Right lobe of liver (tissue), 6 donors: Measurements from ENCODE around the gene GPR35. TPM values are rescaled to one million over a fixed set of nuclear protein-coding genes. Genes with fewer than 3 reads are reported as not detected.

Experiments
- ATAC-seq, 4 donors: fragments of 200-7000 bp; cut with Tn5 transposase; one replicate each; pipeline ENCODE4 v1.9.1; 2020; ENCODE audit warnings: mild to moderate bottlenecking in 4 of 4, moderate library complexity in 4 of 4
- DNase-seq, 3 donors: peaks; one replicate each; pipeline ENCODE4 v3.0.0-alpha.2; 2020
- H3K27ac ChIP-seq, 3 donors: fragments of 200-600 bp; one replicate each; pipeline ENCODE4 v1.8.0; 2022
- H3K27me3 ChIP-seq, 2 donors: fragments of 200-600 bp; one replicate each; pipeline ENCODE4 v1.8.0; 2022
- H3K36me3 ChIP-seq, 4 donors: fragments of 200-600 bp; sonication (generic) in 1 of 4; one replicate each; pipeline versions ENCODE4 v1.5.1 to v1.8.0; 2017 to 2022; ENCODE audit warnings: control low read depth in 1 of 4
- H3K4me1 ChIP-seq, 4 donors: fragments of 200-600 bp; sonication (generic) in 1 of 4; one replicate each; pipeline versions ENCODE4 v1.5.1 to v1.8.0; 2017 to 2022; ENCODE audit warnings: control low read depth in 1 of 4
- H3K4me3 ChIP-seq, 3 donors: fragments of 200-600 bp; one replicate each; pipeline ENCODE4 v1.8.0; 2022
- H3K9me3 ChIP-seq, 4 donors: fragments of 200-600 bp; sonication (generic) in 1 of 4; one replicate each; pipeline versions ENCODE4 v1.5.1 to v1.8.0; 2017 to 2022; ENCODE audit warnings: control low read depth in 1 of 4
- CTCF ChIP-seq, 4 donors: fragments of 200-600 bp in 3 of 4; fragments of 450-650 bp in 1 of 4; IDR thresholded peaks; one replicate each; pipeline versions ENCODE4 v1.5.1 to v1.8.0; 2016 to 2022; ENCODE audit warnings: antibody characterized with exemption in 4 of 4, mild to moderate bottlenecking in 2 of 4
- POLR2A ChIP-seq: fragments of 450-650 bp; IDR thresholded peaks from one replicate; pipeline ENCODE4 v1.6.1; 2017; ENCODE audit warnings: antibody characterized with exemption, mild to moderate bottlenecking
- WGBS: methylation state at CpG from one replicate; pipeline ENCODE4 v1.1.6; 2018; ENCODE audit warnings: low coverage, low lambda C conversion rate; ENCODE audit not compliant: insufficient coverage; ENCODE audit errors: missing lambda C conversion rate; 5-methylcytosine and 5-hydroxymethylcytosine counted together
- intact Hi-C, 2 donors: fragments of 100-400 bp; cut with DNase I; formaldehyde crosslinking; loops; one replicate each; pipeline versions ENCODE4 v1.11.2 to v1.14.1; 2022
- total RNA-seq, 6 experiments: library from RNA; depleted of rRNA in 2 of 6; stranded (reverse); fragments of >200 nt in 2 of 6; fragmentation: NEBNext Ultra II Directional in 3 of 6; extraction: Animal tissue kit (Norgen Biotek cat#: 25700) in 3 of 6; gene quantifications; one replicate each; pipeline versions ENCODE4 v1.1.0 to v1.2.4, GENCODE V29; 2016 to 2023
- donor health status: DM: no; HTN: yes; CAD: no.
- donor health status: DM: no; HTN: no; CAD: no.
- donor health status: DM: no; HTN: no; CAD: no.
- donor health status: DM: no; HTN: yes; CAD: no.
- donor health status: DM: no; HTN: yes; CAD: no.

GPR35 gene
- total RNA-seq, 6 experiments from 2014 or later, result 0.11 to 1.2 (median 0.72) TPM

GRCh38 chr2:240578110-240578450 is 47.2 kb upstream of the GPR35 start:
- no peak for ATAC-seq
- Histone ChIP-seq H3K4me1 (peaks cover 0 to 25% (median 11%) of the 10 kb centered on the region in 4 donors), H3K9me3 (no peaks in the 10 kb centered on the region), H3K4me3 (no peak overlapping the region), H3K27me3 (no peaks in the 10 kb centered on the region), H3K36me3 (peaks cover 0 to 29% (median 3%) of the 10 kb centered on the region in 4 donors), H3K27ac (no peak overlapping the region)
- no peak for DNase-seq
- intact Hi-C loops, result no loop called here
- TF ChIP-seq POLR2A (no peak), CTCF (IDR thresholded peaks at IDR 0.05) (no peak)
- WGBS, result 80% methylated on average over 2 of the region's 9 CpGs

DNA sequence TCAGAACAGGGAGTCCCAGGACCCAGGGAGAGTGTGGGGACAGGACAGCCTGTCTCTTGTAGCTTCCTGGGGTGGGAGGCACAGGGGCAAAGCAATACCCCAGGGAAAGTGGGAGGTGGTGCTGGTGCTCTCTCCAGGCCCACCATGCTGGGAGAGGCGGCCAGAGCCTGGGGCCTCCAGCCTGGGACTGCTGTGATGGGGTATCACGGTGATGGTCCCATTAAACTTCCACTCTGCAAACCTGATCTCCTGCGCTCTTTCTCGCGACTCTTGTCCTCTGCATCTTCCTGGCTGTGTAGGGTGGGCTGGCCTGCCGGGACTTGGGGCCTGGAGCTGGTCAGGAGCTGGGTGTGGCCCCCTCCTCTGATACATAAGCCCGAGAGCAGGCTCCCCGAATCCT is 46.8 kb upstream of the GPR35 start:
- no peak for DNase-seq

DNA sequence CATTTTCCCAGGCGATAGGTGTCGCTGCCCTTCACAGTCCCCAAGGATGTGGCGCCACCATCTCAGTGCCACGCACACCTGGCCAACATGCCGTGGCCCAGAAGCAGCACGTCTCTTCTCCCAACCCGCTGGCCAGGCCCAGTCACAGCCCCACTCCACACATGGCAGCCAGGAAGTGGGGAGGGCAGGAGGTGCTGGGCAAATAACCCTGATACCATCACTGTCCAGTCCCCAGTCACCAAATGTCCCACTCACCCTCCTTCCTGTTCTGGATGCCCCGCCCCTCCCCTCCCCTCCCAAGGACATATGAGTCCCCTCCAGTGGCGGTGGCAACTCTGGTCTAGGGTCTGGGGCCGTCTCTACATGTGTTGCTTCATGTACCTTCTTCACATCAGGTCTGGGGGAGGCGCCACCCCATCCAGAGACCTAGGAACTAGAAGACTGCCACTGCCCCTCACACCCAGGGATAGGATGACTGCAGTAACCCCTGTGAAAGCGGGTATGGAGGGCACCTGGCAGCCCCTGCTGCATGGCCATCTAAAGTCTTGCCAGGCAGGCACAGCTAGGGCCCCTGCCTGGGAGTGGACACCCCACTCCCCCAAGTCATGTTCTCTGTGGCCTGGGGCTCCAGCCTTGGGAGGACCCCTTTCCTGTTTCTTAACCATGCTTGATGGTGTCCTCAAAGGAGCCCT is 46.1 kb upstream of the GPR35 start:
- no peak for DNase-seq
- ATAC-seq, result no peak

More for the DNA sequence above, 46.8 kb upstream of the GPR35 start:
- intact Hi-C loops, result no loop called here
- H3K27ac ChIP-seq, result peak overlapping the region in 1 of 3 donors; percentile 74
- no peak overlapping the region for H3K4me3 ChIP-seq
- H3K4me1 ChIP-seq, result peaks cover 0 to 25% (median 11%) of the 10 kb centered on the region in 4 donors
- H3K36me3 ChIP-seq, result peaks cover 0 to 29% (median 3%) of the 10 kb centered on the region in 4 donors
- no peak for TF ChIP-seq CTCF (IDR thresholded peaks at IDR 0.05)
- no peak for TF ChIP-seq POLR2A
- no peaks in the 10 kb centered on the region for H3K27me3 ChIP-seq
- ATAC-seq, result no peak
- no peaks in the 10 kb centered on the region for H3K9me3 ChIP-seq
- WGBS, result no CpG with 5 or more reads among the region's 8 CpGs

DNA sequence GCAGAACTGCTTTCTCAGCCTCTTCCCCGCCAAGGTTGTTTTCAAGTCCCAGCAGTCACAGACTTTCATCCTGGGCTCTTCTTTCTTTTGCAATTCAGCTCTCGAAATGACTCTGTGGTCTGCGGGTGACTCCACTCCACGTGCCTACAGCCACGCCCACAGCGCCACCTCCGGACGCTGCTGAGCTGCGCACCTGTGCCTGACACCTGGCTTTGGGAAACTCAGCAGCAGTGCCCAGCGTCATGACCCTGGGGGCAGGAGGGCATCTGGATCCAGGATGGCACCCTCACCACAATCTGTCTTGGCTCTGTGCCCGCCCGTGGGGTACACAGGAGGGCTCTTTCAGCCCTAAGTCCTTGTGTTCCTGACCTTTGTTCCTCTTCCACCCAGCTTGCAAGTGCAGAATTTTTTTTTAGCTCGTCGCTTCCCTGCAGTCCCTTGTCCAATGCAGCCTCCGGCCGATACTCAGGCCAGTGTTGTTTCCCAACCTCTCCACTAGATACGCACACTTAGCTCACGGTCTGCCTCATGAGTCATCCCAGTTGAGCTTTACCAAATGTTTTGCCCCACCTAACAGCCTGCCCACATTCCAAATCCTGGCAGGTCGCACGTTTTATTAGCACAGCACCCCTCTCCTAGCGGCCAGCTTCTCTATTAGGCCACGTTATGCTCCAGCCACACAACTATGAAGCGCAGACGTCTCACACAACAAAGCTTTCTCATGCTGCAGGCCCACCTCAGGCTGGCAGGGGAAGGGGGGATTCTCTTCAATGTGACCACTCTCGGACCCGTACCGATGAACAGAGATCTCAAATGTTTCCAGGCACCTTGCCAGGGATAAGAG is 45.3 kb upstream of the GPR35 start:
- peak; percentile 18 for TF ChIP-seq POLR2A
- TF ChIP-seq CTCF (IDR thresholded peaks at IDR 0.05), result peak; percentile 34 to 57 (median 48)
- H3K4me1 ChIP-seq, result peaks cover 0 to 29% (median 14%) of the 10 kb centered on the region in 4 donors
- no peaks in the 10 kb centered on the region for H3K9me3 ChIP-seq
- peak overlapping the region; percentile 74 to 77 (median 77) for H3K27ac ChIP-seq
- 35% methylated on average over 25 of the region's 27 CpGs for WGBS
- H3K27me3 ChIP-seq, result no peaks in the 10 kb centered on the region
- peak; percentile 81 to 91 (median 87) for DNase-seq
- H3K4me3 ChIP-seq, result no peak overlapping the region
- peaks cover 0 to 24% (median 3%) of the 10 kb centered on the region in 4 donors for H3K36me3 ChIP-seq
- intact Hi-C loops, result no loop called here
- peak; percentile 78 to 90 (median 84) for ATAC-seq

More for the DNA sequence above, 46.1 kb upstream of the GPR35 start:
- TF ChIP-seq CTCF (IDR thresholded peaks at IDR 0.05) (no peak), POLR2A (no peak)
- Histone ChIP-seq H3K27ac (peak overlapping the region; percentile 74 to 77 (median 77)), H3K4me1 (peaks cover 0 to 25% (median 11%) of the 10 kb centered on the region in 4 donors), H3K36me3 (peaks cover 0 to 29% (median 3%) of the 10 kb centered on the region in 4 donors), H3K4me3 (no peak overlapping the region), H3K27me3 (no peaks in the 10 kb centered on the region), H3K9me3 (no peaks in the 10 kb centered on the region)
- 78% methylated on average over 4 of the region's 12 CpGs for WGBS
- intact Hi-C loops, result no loop called here
